Neuronal stem cell (in vitro differentiated cells): ENCODE measurements around the gene GNB2.
A peak's percentile ranks its signal among the peaks of the same experiment; 100 is the strongest.

Experiments
- DNase-seq: peaks from one replicate; pipeline ENCODE4 v3.0.0-alpha.2; 2013; ENCODE audit warnings: low spot score
- H2AFZ ChIP-seq: one replicate; pipeline ENCODE4 v1.6.1; 2013; ENCODE audit warnings: mild to moderate bottlenecking, low read length, inconsistent platforms
- H2AK5ac ChIP-seq: 2 replicates; pipeline ENCODE4 v1.6.1; 2013; ENCODE audit warnings: low read depth, mild to moderate bottlenecking, inconsistent platforms, low read length, moderate library complexity, mixed read lengths
- H2BK120ac ChIP-seq: 2 replicates; pipeline ENCODE4 v1.6.1; 2013; ENCODE audit warnings: low read depth, mild to moderate bottlenecking, inconsistent platforms, low read length, moderate library complexity, mixed read lengths
- H2BK12ac ChIP-seq: one replicate; pipeline ENCODE4 v1.6.1; 2013; ENCODE audit warnings: low read length, inconsistent platforms
- H2BK15ac ChIP-seq: 2 replicates; pipeline ENCODE4 v1.6.1; 2013; ENCODE audit warnings: mild to moderate bottlenecking, low read length, inconsistent platforms, mixed read lengths
- H2BK5ac ChIP-seq: one replicate; pipeline ENCODE4 v1.6.1; 2013; ENCODE audit warnings: inconsistent platforms, mild to moderate bottlenecking, low read length, moderate library complexity
- H3K14ac ChIP-seq: one replicate; pipeline ENCODE4 v1.6.1; 2013; ENCODE audit warnings: low read length, inconsistent platforms
- H3K18ac ChIP-seq: 2 replicates; pipeline ENCODE4 v1.6.1; 2013; ENCODE audit warnings: low read length, inconsistent platforms
- H3K23ac ChIP-seq: 2 replicates; pipeline ENCODE4 v1.6.1; 2013; ENCODE audit warnings: low read depth, mild to moderate bottlenecking, mixed read lengths, low read length, inconsistent platforms; ENCODE audit not compliant: poor library complexity
- H3K27ac ChIP-seq: replicated peaks from 3 replicates; pipeline ENCODE4 v1.5.1; 2013; ENCODE audit warnings: low read length, inconsistent platforms
- H3K27me3 ChIP-seq, 3 experiments: 2 replicates each; pipeline ENCODE4 v1.6.1; 2013; ENCODE audit warnings: low read length in 3 of 3, mild to moderate bottlenecking in 2 of 3, inconsistent platforms in 1 of 3, low read depth in 1 of 3, mixed read lengths in 1 of 3, moderate library complexity in 1 of 3; ENCODE audit not compliant: control insufficient read depth in 3 of 3, insufficient read depth in 3 of 3
- H3K36me3 ChIP-seq, 2 donors: replicated peaks in 1 of 2; 2 replicates each; pipeline ENCODE4 v1.6.1; 2013; ENCODE audit warnings: low read length in 2 of 2; ENCODE audit not compliant: control insufficient read depth in 2 of 2, insufficient read depth in 2 of 2
- H3K4ac ChIP-seq: 2 replicates; pipeline ENCODE4 v1.6.1; 2013; ENCODE audit warnings: inconsistent platforms, mild to moderate bottlenecking, low read length, moderate library complexity
- H3K4me1 ChIP-seq, 2 donors: 1 replicate in 1 of 2; 2 replicates in 1 of 2; pipeline ENCODE4 v1.6.1; 2013; ENCODE audit warnings: low read length in 2 of 2, low read depth in 1 of 2; ENCODE audit not compliant: control insufficient read depth in 2 of 2, insufficient read depth in 1 of 2
- H3K4me2 ChIP-seq: one replicate; pipeline ENCODE4 v1.6.1; 2013; ENCODE audit warnings: mild to moderate bottlenecking, low read length, inconsistent platforms; ENCODE audit not compliant: insufficient read depth, poor library complexity, severe bottlenecking
- H3K4me3 ChIP-seq, 2 donors: 2 replicates each; pipeline ENCODE4 v1.5.1; 2013; ENCODE audit warnings: low read length in 2 of 2, mild to moderate bottlenecking in 2 of 2, inconsistent platforms in 1 of 2, moderate library complexity in 1 of 2
- H3K79me1 ChIP-seq: one replicate; pipeline ENCODE4 v1.6.1; 2013; ENCODE audit warnings: low read depth, mild to moderate bottlenecking, inconsistent platforms, low read length, moderate library complexity
- H3K9ac ChIP-seq: one replicate; pipeline ENCODE4 v1.6.1; 2013; ENCODE audit warnings: mild to moderate bottlenecking, low read depth, low read length, inconsistent platforms; ENCODE audit not compliant: poor library complexity
- H3K9me3 ChIP-seq, 2 donors: replicated peaks in 1 of 2; 2 replicates each; pipeline versions ENCODE3 to v1.6.1; 2013; ENCODE audit warnings: low read length in 2 of 2, mild to moderate bottlenecking in 2 of 2, inconsistent platforms in 1 of 2, low read depth in 1 of 2, mixed read lengths in 1 of 2, moderate library complexity in 1 of 2; ENCODE audit not compliant: control insufficient read depth in 2 of 2, insufficient read depth in 1 of 2
- H4K8ac ChIP-seq: one replicate; pipeline ENCODE4 v1.6.1; 2013; ENCODE audit warnings: low read depth, mild to moderate bottlenecking, inconsistent platforms, low read length, moderate library complexity
- H4K91ac ChIP-seq: one replicate; pipeline ENCODE4 v1.6.1; 2013; ENCODE audit warnings: low read length, low read depth, mild to moderate bottlenecking, inconsistent platforms; ENCODE audit not compliant: poor library complexity
- WGBS, 2 donors: extraction: QIAGEN DNeasy Blood & Tissue Kit; methylation state at CpG; one replicate each; pipeline ENCODE4 v1.1.7; 2013; ENCODE audit warnings: missing lambda C conversion rate in 2 of 2, mixed read lengths in 1 of 2; ENCODE audit not compliant: insufficient read length in 2 of 2, insufficient replicate concordance in 1 of 2; ENCODE audit errors: extremely low coverage in 2 of 2; 5-methylcytosine and 5-hydroxymethylcytosine counted together

GNB2 gene

DNA sequence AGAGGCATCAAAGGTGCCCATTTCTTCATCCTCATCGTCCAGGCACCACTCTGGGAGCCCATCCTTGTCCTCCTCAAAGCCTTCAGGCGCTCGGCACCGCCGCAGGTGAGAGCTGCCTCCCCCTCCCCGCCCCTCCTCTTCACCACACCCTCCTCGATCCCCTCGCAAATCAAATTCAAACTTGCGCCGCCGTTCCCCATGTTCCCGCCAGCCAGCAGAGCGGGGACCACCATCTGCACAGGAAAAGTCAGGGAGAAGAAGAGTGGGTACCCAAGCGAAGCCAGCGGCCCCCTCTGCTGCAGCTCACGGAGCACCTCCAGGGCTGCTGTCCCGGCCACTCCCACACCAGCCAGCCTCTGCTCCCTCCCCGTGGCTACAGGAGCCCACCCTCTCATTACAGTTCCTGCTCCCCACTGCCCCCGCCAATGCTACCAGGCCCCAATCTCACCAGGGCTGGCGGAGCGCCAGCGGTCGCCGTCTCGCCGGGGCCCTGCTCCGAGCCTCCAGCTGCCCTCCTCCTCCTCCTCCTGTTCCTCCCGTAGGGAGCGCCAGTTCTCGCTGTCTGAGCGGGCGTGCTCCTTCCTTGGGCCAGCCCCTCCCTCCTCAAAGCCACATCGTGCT is 12.8 kb downstream of the GNB2 start:
- Histone ChIP-seq H2BK12ac (no peak overlapping the region), H3K4ac (no peak overlapping the region), H3K14ac (no peak overlapping the region), H3K4me1 (peaks cover 3 to 6% of the 10 kb centered on the region in 2 donors), H2BK120ac (no peak overlapping the region), H2BK15ac (no peak overlapping the region), H4K8ac (no peak overlapping the region), H3K9ac (no peak overlapping the region), H3K18ac (no peak overlapping the region), H3K79me1 (peaks cover 30% of the 10 kb centered on the region), H3K4me2 (no peak overlapping the region), H3K4me3 (no peak overlapping the region), H2BK5ac (no peak overlapping the region), H3K23ac (peak overlapping the region; percentile 17), H2AK5ac (no peak overlapping the region), H3K27ac (no peak overlapping the region), H3K36me3 (peaks cover 80 to 96% of the 10 kb centered on the region in 2 donors), H2AFZ (no peak overlapping the region), H4K91ac (no peak overlapping the region), H3K27me3 (no peaks in the 10 kb centered on the region), H3K9me3 (peaks cover 0 to 1% of the 10 kb centered on the region in 2 donors)
- DNase-seq, result no peak
- no CpG with 5 or more reads among the region's 33 CpGs for WGBS, 2 donors

DNA sequence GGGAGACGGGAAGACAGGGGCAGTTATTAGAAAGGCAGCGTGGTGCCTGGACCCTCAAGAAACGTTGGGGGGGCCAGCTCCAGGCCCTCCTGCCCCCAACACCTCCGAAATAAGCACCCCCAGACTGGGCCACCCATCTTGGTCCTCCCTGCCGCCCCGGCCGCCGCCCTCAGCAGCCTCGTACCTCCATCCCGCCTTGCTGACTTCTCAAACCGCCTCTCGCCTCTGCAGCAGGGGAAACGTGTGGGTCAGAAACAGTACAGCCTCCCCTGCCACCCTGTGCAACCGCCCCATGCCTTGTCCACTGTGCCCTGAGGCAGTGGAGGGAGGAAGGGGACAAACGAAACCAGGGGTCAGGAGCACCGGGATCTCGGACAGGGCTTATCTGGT is 13.3 kb downstream of the GNB2 start:
- Histone ChIP-seq H2BK120ac (no peak overlapping the region), H3K4ac (no peak overlapping the region), H2BK12ac (no peak overlapping the region), H3K4me2 (no peak overlapping the region), H3K9ac (no peak overlapping the region), H4K8ac (no peak overlapping the region), H3K9me3 (no peaks in the 10 kb centered on the region), H3K4me1 (peaks cover 3 to 10% of the 10 kb centered on the region in 2 donors), H3K27me3 (no peaks in the 10 kb centered on the region), H3K79me1 (peaks cover 30% of the 10 kb centered on the region), H2BK15ac (no peak overlapping the region), H2AK5ac (no peak overlapping the region), H3K18ac (no peak overlapping the region), H3K14ac (peak overlapping the region; percentile 38), H4K91ac (no peak overlapping the region), H3K23ac (peak overlapping the region; percentile 73), H3K27ac (no peak overlapping the region), H2BK5ac (peak overlapping the region; percentile 35), H3K36me3 (peaks cover 75 to 93% of the 10 kb centered on the region in 2 donors), H2AFZ (no peak overlapping the region), H3K4me3 (no peak overlapping the region)
- no peak for DNase-seq
- no CpG with 5 or more reads among the region's 17 CpGs for WGBS, 2 donors

DNA sequence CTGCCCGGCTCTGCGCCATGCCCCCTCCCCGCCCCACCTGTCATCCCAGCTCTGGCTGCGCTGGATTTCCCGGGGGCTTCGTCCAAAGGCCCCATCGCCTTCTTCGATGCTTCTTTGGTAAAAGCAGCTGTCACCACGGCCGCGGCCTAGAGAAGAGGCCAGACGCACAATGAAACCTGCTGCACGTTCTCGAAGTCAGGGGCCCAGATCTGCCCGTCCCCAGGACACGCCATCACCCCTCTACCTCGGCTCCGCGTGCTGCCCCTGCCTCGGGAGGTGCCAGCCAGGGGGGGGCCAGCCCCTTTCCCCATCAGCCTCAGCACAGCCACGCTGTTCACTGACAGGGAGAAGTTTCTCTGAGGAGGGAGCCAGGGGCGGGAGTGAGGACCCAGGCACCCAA is 13.7 kb downstream of the GNB2 start:
- Histone ChIP-seq H3K9ac (no peak overlapping the region), H2AK5ac (no peak overlapping the region), H3K23ac (peak overlapping the region; percentile 73), H3K14ac (no peak overlapping the region), H2BK12ac (no peak overlapping the region), H3K27me3 (no peaks in the 10 kb centered on the region), H4K8ac (no peak overlapping the region), H2BK120ac (no peak overlapping the region), H2BK5ac (peak overlapping the region; percentile 35), H3K4me3 (no peak overlapping the region), H3K4me1 (peaks cover 4 to 14% of the 10 kb centered on the region in 2 donors), H3K4ac (no peak overlapping the region), H4K91ac (no peak overlapping the region), H3K18ac (no peak overlapping the region), H3K79me1 (peaks cover 27% of the 10 kb centered on the region), H3K36me3 (peaks cover 70 to 92% of the 10 kb centered on the region in 2 donors), H2BK15ac (no peak overlapping the region), H2AFZ (no peak overlapping the region), H3K27ac (no peak overlapping the region), H3K4me2 (no peak overlapping the region), H3K9me3 (no peaks in the 10 kb centered on the region)
- no peak for DNase-seq
- no CpG with 5 or more reads among the region's 22 CpGs for WGBS, 2 donors

DNA sequence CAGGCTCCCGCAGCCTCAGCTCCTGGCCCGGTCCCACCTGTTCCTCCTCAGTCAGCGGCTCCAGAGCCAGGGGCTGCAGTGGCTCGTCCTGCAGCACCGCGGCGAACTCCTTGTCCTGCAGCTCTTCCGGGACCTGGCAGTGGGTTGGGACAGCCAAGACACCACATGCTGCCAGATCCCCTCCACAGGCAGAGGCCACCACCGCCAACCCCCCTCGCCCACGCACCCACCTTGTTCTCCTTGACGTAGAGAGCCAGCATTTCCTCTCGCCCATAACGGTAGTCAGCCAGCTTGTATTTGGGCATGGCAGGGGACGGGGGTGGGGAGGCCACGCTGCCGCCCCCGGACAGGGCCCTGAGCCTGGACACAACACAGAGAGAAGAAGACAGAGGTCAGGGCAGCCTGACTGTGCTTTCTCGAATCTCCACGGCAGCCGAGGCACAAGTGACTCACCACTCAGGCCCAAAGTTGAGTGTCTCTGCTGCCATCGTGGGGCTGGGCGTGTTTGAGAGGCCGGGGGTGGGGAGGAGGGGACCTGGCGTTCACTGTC is 14.3 kb downstream of the GNB2 start:
- Histone ChIP-seq H2BK120ac (no peak overlapping the region), H3K4me1 (peaks cover 9 to 20% of the 10 kb centered on the region in 2 donors), H3K79me1 (peaks cover 26% of the 10 kb centered on the region), H3K9ac (peak overlapping the region; percentile 35), H3K14ac (no peak overlapping the region), H2BK12ac (no peak overlapping the region), H3K18ac (no peak overlapping the region), H3K27ac (no peak overlapping the region), H3K4me3 (no peak overlapping the region), H2BK5ac (no peak overlapping the region), H3K27me3 (no peaks in the 10 kb centered on the region), H3K4me2 (no peak overlapping the region), H2AFZ (no peak overlapping the region), H3K4ac (no peak overlapping the region), H2BK15ac (no peak overlapping the region), H3K9me3 (no peaks in the 10 kb centered on the region), H2AK5ac (no peak overlapping the region), H4K91ac (no peak overlapping the region), H3K23ac (no peak overlapping the region), H4K8ac (no peak overlapping the region), H3K36me3 (peaks cover 68 to 91% of the 10 kb centered on the region in 2 donors)
- no CpG with 5 or more reads among the region's 25 CpGs for WGBS, 2 donors
- no peak for DNase-seq
